Measurements from ENCODE around the gene SNRK. TPM values are rescaled to one million over a fixed set of nuclear protein-coding genes. Genes with fewer than 3 reads are reported as not detected.
"Not testable (repeated sequence)": the region's sequence is repeated elsewhere in the genome, so short reads cannot be mapped to it uniquely, and the experiment has no call there.

The SNRK gene
- total RNA-seq, 2 donors from 2014 or later, result 19.4 TPM

- no peaks in the 10 kb centered on the region for H3K4me1 ChIP-seq (ENCODE audit: control insufficient read depth, insufficient read depth, low read length)
- H3K9me3 Mint-ChIP-seq, result peaks cover 12% of the 10 kb centered on the region
- no peaks in the 10 kb centered on the region for H3K27me3 ChIP-seq (ENCODE audit: control insufficient read depth, insufficient read depth, low read length, poor library complexity, severe bottlenecking)
- peaks cover 6% of the 10 kb centered on the region for H3K4me1 Mint-ChIP-seq
- no peak overlapping the region for H3K9ac ChIP-seq (ENCODE audit: extremely low read depth, low read length, poor library complexity, severe bottlenecking)
- peaks cover 13% of the 10 kb centered on the region for H3K9me3 ChIP-seq (ENCODE audit: control insufficient read depth, low read length)
- TF ChIP-seq CTCF (conservative IDR thresholded peaks at IDR 0.05), result no peak
- H3K36me3 Mint-ChIP-seq (ENCODE audit: low read depth), result peaks cover 11% of the 10 kb centered on the region
- WGBS, 2 experiments (ENCODE audit: insufficient coverage in 1 of 2, insufficient read length in 1 of 2), result 80 to 91% methylated on average over 1 to 4 of the region's 4 CpGs
- no peak overlapping the region for H3K27ac ChIP-seq (ENCODE audit: low read depth, low read length)
- H3K27ac Mint-ChIP-seq, result no peak overlapping the region
- H3K4me3 ChIP-seq (ENCODE audit: low read length), result no peak overlapping the region
- no peak for DNase-seq
- peaks cover 17% of the 10 kb centered on the region for H3K27me3 Mint-ChIP-seq (ENCODE audit: insufficient read depth)
- H3K4me3 Mint-ChIP-seq, result no peak overlapping the region
- H3K36me3 ChIP-seq (ENCODE audit: control insufficient read depth, insufficient read depth, low read length), result peaks cover 9% of the 10 kb centered on the region
These were observed 67.8 kb downstream of the SNRK start for GRCh38 chr3:43353923-43354670.

GRCh38 chr3:43356033-43356432 is 69.7 kb downstream of the SNRK start:
- 80 to 93% methylated on average over 2 of the region's 2 CpGs for WGBS, 2 experiments (ENCODE audit: insufficient coverage in 1 of 2, insufficient read length in 1 of 2)
- DNase-seq, result not testable (repeated sequence)

GRCh38 chr3:43361077-43361476 is 74.7 kb downstream of the SNRK start:
- no peaks in the 10 kb centered on the region for H3K9me3 ChIP-seq (ENCODE audit: control insufficient read depth, low read length)
- no peaks in the 10 kb centered on the region for H3K36me3 ChIP-seq (ENCODE audit: control insufficient read depth, insufficient read depth, low read length)
- no peak for TF ChIP-seq CTCF (conservative IDR thresholded peaks at IDR 0.05)
- no peaks in the 10 kb centered on the region for H3K27me3 ChIP-seq (ENCODE audit: control insufficient read depth, insufficient read depth, low read length, poor library complexity, severe bottlenecking)
- no peak overlapping the region for H3K9ac ChIP-seq (ENCODE audit: extremely low read depth, low read length, poor library complexity, severe bottlenecking)
- peaks cover 22% of the 10 kb centered on the region for H3K36me3 Mint-ChIP-seq (ENCODE audit: low read depth)
- no peak overlapping the region for H3K4me3 ChIP-seq (ENCODE audit: low read length)
- no peak for DNase-seq
- peaks cover 13% of the 10 kb centered on the region for H3K27me3 Mint-ChIP-seq (ENCODE audit: insufficient read depth)
- no peak overlapping the region for H3K4me3 Mint-ChIP-seq
- peaks cover 4% of the 10 kb centered on the region for H3K9me3 Mint-ChIP-seq
- H3K27ac Mint-ChIP-seq, result no peak overlapping the region
- no peak overlapping the region for H3K27ac ChIP-seq (ENCODE audit: low read depth, low read length)
- WGBS, 2 experiments (ENCODE audit: insufficient coverage in 1 of 2, insufficient read length in 1 of 2), result 90 to 91% methylated on average over 3 to 5 of the region's 5 CpGs
- no peaks in the 10 kb centered on the region for H3K4me1 ChIP-seq (ENCODE audit: control insufficient read depth, insufficient read depth, low read length)
- peaks cover 6% of the 10 kb centered on the region for H3K4me1 Mint-ChIP-seq

More at GRCh38 chr3:43356033-43356432, 69.7 kb downstream of the SNRK start:
- not testable (repeated sequence) for H3K27ac ChIP-seq (ENCODE audit: low read depth, low read length); H3K27ac Mint-ChIP-seq; H3K4me3 Mint-ChIP-seq; H3K4me1 ChIP-seq (ENCODE audit: control insufficient read depth, insufficient read depth, low read length); H3K27me3 ChIP-seq (ENCODE audit: control insufficient read depth, insufficient read depth, low read length, poor library complexity, severe bottlenecking); H3K9ac ChIP-seq (ENCODE audit: extremely low read depth, low read length, poor library complexity, severe bottlenecking); H3K4me3 ChIP-seq (ENCODE audit: low read length); H3K36me3 ChIP-seq (ENCODE audit: control insufficient read depth, insufficient read depth, low read length); H3K36me3 Mint-ChIP-seq (ENCODE audit: low read depth)
- H3K9me3 ChIP-seq (ENCODE audit: control insufficient read depth, low read length), result peaks cover 13% of the 10 kb centered on the region
- Mint-ChIP-seq H3K27me3 (ENCODE audit: insufficient read depth) (peaks cover 17% of the 10 kb centered on the region), H3K4me1 (peaks cover 12% of the 10 kb centered on the region), H3K9me3 (peaks cover 12% of the 10 kb centered on the region)
